Uterine smooth muscle cell (primary cell): ENCODE data around the gene OR7G3. TPM values are rescaled to one million over a fixed set of nuclear protein-coding genes. Genes with fewer than 3 reads are reported as not detected.

ENCODE experiments used
- total RNA-seq: library from RNA; depleted of rRNA; stranded (reverse); fragments of >200 nt; gene quantifications from 2 replicates; pipeline ENCODE4 v1.2.3, GENCODE V29; 2014

OR7G3 gene
- not detected in 2 replicates for total RNA-seq

DNA sequence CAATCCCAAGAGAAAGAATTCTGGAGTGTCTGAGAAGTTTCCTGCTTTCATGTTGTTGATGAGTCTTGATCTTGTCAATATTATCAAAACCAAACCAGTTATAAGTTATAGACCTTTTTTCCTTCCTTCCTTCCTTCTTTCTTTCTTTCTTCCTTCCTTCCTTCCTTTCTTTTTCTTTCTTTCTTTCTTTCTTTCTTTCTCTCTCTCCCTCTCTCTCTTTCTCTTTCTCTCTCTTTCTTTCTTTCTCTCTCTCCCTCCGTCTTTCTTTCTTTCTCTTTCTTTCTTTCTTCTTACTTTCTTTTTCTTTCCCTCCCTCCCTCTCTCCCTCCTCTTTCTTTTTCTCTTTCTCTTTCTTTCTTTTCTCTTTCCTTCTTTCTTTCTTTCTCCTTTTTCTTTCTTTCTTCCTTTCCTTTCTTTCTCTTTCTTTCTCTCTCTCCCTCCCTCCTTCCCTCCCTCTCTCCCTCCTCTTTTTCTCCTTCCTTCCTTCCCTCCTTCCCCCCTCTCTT, at the start of gene OR7G3:
Gene OR7G3, minus strand, starts transcription at position 51 of the 506 bp plus-strand sequence. Its CDS starts 0 bp downstream, at position 51.

DNA sequence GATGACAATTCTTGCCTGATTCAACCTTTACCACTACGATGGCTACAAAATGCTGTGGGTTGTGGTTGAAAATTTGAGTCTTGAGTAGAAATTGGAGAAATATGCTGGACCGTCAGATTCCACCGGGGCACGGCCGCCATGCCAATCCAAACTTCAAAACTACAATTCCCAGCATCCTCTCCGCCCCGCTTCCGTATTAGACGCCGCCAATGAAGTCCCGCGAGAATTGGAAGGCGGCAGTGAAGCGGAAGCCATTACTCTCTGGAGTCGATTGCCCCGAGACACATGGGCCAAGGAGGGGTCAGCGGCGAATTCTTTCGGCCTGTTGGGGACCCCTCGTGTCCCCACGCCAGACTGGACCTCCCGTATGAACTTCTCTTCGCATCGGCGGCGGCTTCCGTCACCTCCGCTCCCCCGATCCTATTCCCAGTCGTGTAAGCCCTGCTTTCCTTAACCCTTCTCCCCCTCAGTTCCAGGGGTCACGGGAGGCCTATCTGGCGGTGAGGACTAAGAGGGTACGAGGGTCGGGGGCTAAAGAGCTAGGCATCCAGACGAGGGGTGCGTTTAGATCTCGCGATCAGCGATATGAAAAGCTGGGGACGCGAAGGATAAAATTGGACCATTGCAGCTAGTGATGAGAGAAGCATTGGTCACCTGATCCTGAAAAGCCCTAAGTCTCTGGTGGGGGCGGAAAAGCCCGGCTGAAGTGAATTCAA, 13.6 kb upstream of the OR7G3 start, which contains the start of gene ZNF317:
Gene ZNF317, plus strand, starts transcription at position 239 of the 716 bp plus-strand sequence. CDS start 15,620 bp downstream, outside the sequence.

DNA sequence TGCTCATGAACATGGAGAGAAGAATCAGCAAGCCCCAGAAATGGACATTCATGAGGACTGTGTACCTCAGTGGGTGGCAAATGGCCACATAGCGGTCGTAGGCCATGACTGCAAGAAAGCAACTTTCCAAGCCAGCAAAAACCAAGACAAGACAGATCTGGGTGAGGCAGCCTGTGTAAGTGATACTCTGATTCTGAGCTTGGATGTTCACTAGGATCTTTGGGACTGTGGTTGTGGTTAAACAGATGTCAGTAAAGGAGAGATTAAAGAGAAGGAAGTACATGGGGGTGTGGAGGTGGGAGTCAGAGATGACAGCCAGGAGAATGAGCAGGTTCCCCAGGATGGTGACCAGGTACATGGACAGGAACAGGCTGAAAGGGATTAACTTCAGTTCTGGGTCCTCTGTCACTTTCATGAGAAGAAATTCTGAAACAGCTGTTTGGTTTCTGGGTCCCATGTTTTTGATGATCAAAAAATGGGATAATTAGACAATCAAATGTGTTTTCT, 11.4 kb downstream of the OR7G3 start, which contains the start of gene OR7G1:
Gene OR7G1, minus strand, starts transcription at position 457 of the 507 bp plus-strand sequence. Its CDS starts 0 bp downstream, at position 457.

DNA sequence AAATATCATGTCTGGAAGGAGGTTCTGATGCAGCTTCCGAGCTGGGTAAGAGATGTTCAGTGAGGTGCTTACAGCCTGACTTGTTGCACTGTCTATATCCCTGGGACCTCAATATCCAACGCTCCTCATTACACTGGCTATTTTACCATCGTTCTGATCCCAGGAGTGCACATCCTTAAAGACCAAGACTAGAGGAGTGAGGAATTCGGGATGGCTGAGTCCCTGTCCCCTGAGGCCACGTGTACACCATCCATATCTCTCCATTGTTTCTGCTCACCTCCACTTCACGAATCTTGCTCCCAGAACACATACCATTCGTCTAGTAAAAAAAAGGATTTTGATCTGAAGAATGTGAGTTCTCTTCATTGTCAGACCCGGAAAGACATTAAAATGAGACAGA, 19.4 kb downstream of the OR7G3 start, which contains the start of gene OR7G2:
Gene OR7G2, minus strand, starts transcription at position 101 of the 400 bp plus-strand sequence. CDS start 4,232 bp downstream, outside the sequence.

DNA sequence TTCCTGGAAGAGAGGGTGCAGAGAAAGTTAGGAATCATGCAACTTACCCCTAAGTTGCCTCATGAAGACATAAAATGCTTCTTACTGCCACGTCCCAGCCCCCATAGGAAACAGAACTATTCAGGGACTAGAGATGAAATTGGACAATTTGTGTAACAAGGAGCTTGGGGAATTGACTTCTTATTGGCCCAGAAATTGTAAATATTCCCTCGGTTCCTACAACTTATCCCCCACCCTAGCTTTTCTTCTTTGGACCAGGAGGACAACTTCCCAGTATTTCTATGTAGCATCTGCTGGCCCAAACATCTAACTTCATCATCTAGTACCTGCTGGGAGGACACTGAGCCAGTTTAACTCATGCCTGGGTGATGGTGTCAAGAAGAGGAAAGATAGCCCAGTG, 40.0 kb downstream of the OR7G3 start, which contains the start of gene OR1M1:
Gene OR1M1, plus strand, starts transcription at position 301 of the 400 bp plus-strand sequence. CDS start 6,184 bp downstream, outside the sequence.

Other genes starting within 250 kb of the OR7G3 start
- gene MUC16, start 116.5 kb downstream of the OR7G3 start, total RNA-seq = under 0.01 TPM in 2 replicates
- not detected in 2 replicates for gene OR1M1, start 39.9 kb downstream of the OR7G3 start, total RNA-seq
- not detected in 2 replicates for gene OR7G2, start 19.5 kb downstream of the OR7G3 start, total RNA-seq
- not detected in 2 replicates for gene OR7G1, start 11.2 kb downstream of the OR7G3 start, total RNA-seq
- 12.4 and 14.6 TPM in 2 replicates for gene ZNF317, start 13.4 kb upstream of the OR7G3 start, total RNA-seq
- gene OR7D2, start 52.0 kb upstream of the OR7G3 start, total RNA-seq = under 0.01 and 0.12 TPM in 2 replicates
- gene OR7D4, start 92.6 kb upstream of the OR7G3 start, total RNA-seq = not detected in 2 replicates
- not detected in 2 replicates for gene OR7E24, start 124.0 kb upstream of the OR7G3 start, total RNA-seq
- gene ZNF699, start 182.9 kb upstream of the OR7G3 start, total RNA-seq = 15.7 and 17.4 TPM in 2 replicates
- gene ZNF559, start 197.2 kb upstream of the OR7G3 start, total RNA-seq = 13.0 and 13.4 TPM in 2 replicates
- 0.89 and 2.9 TPM in 2 replicates for gene ZNF177, start 236.1 kb upstream of the OR7G3 start, total RNA-seq